CD4-positive, alpha-beta T cell treated with Interleukin-4 for 4 hours (primary cell): ENCODE results near the gene ZC3H13.
"Not testable (repeated sequence)": the region's sequence is repeated elsewhere in the genome, so short reads cannot be mapped to it uniquely, and the experiment has no call there.

Source experiments
- DNase-seq: peaks from one replicate; pipeline ENCODE4 v3.0.0-alpha.2; 2020

Gene ZC3H13

GRCh38 chr13:46006688-46007452 lies 45.7 kb downstream of the ZC3H13 start:
- no peak for DNase-seq

- DNase-seq: no peak
These were observed 48.1 kb downstream of the ZC3H13 start for GRCh38 chr13:46004491-46004890.

GRCh38 chr13:45996631-45997030 lies 55.9 kb downstream of the ZC3H13 start:
- no peak for DNase-seq

GRCh38 chr13:45995245-45995644 lies 57.3 kb downstream of the ZC3H13 start:
- no peak for DNase-seq

GRCh38 chr13:45994752-45995151 lies 57.8 kb downstream of the ZC3H13 start:
- no peak for DNase-seq

GRCh38 chr13:45989607-45990006 lies 62.9 kb downstream of the ZC3H13 start:
- DNase-seq: no peak

- DNase-seq: not testable (repeated sequence)
These were observed 71.4 kb downstream of the ZC3H13 start for GRCh38 chr13:45981127-45981526.

- no peak for DNase-seq
These were observed 77.2 kb downstream of the ZC3H13 start for GRCh38 chr13:45975337-45975736.

GRCh38 chr13:45974500-45974899 lies 78.0 kb downstream of the ZC3H13 start:
- DNase-seq: no peak

GRCh38 chr13:45967589-45967988 lies 85.0 kb downstream of the ZC3H13 start:
- no peak for DNase-seq

- no peak for DNase-seq
These were observed 85.8 kb downstream of the ZC3H13 start for GRCh38 chr13:45966715-45967114.

GRCh38 chr13:45961468-45961867 lies 91.1 kb downstream of the ZC3H13 start:
- DNase-seq: no peak

- no peak for DNase-seq
These were observed 97.4 kb downstream of the ZC3H13 start for GRCh38 chr13:45954836-45955800.

- no peak for DNase-seq
These were observed 99.5 kb downstream of the ZC3H13 start for GRCh38 chr13:45953082-45953481.

GRCh38 chr13:45951724-45952123 lies 100.8 kb downstream of the ZC3H13 start:
- no peak for DNase-seq

- no peak for DNase-seq
These were observed 101.4 kb downstream of the ZC3H13 start for GRCh38 chr13:45951166-45951565.

GRCh38 chr13:45950386-45951000 lies 102.1 kb downstream of the ZC3H13 start:
- no peak for DNase-seq

- no peak for DNase-seq
These were observed 103.4 kb downstream of the ZC3H13 start for GRCh38 chr13:45949161-45949560.

- DNase-seq: no peak
These were observed 108.6 kb downstream of the ZC3H13 start for GRCh38 chr13:45943965-45944364.

- DNase-seq: no peak
These were observed 109.4 kb downstream of the ZC3H13 start for GRCh38 chr13:45943120-45943519.

- DNase-seq: no peak
These were observed 111.3 kb downstream of the ZC3H13 start for GRCh38 chr13:45941261-45941660.

GRCh38 chr13:45940061-45940460 lies 112.5 kb downstream of the ZC3H13 start:
- DNase-seq: no peak

GRCh38 chr13:45936621-45937020 lies 115.9 kb downstream of the ZC3H13 start:
- DNase-seq: no peak
